Measurements from ENCODE around the gene SPOP. TPM values are rescaled to one million over a fixed set of nuclear protein-coding genes. Genes with fewer than 3 reads are reported as not detected.
"Not testable (repeated sequence)": the region's sequence is repeated elsewhere in the genome, so short reads cannot be mapped to it uniquely, and the experiment has no call there.

Gene SPOP
- total RNA-seq, 1 experiment from 2014 or later = 63.8 TPM

DNA sequence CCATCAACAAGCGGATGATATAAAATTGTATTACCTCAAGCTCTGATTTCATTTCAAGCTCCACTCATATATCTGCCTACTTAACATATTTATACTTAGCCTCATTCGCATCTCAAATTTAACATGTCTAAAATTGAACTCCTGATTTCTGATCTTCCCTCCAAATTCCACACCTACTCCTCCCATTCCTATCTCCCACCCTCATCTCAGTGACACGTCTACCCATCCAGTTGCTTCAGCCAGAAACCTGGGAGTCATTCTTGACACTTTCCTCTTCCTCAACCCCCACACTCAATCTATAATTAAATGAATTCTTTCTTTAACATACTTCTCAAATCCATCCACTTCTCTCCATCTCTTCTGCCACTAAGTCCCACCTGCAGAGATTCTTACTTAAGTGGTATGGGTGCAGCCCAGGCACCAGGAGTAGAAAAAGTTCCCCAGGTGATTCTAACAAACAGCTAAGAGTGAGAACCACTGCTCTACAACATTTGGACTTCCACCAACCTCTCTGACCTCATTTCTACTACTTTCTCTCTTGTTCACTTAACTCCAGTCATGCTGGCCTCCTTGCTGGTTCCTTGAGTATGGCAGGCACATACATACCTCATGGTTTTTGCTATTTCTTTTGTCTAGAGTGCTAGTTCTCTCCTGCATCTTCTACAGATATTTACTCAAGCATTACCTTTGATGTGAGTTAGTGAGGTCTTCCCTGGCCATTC lies 18.1 kb downstream of the SPOP start:
- no peak for DNase-seq (ENCODE audit: low read depth)

DNA sequence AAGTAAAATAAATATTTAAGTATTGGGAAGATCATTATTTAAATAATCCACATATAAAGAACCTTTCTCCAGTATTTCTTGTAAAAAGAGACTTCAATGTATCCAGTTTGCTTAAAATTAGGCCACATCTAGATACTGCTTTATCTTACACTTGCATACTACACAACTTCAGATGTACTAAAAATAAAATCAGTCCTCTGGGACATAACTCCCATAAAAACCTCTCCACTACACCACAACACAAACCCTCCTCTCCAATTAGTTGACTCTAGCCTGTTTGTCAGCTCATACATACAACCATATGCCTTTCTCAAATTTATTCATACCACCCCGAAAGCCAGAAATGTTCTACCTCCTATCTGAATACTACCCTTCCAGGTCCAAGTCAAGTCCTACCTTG lies 21.6 kb downstream of the SPOP start:
- no peak for DNase-seq (ENCODE audit: low read depth)

DNA sequence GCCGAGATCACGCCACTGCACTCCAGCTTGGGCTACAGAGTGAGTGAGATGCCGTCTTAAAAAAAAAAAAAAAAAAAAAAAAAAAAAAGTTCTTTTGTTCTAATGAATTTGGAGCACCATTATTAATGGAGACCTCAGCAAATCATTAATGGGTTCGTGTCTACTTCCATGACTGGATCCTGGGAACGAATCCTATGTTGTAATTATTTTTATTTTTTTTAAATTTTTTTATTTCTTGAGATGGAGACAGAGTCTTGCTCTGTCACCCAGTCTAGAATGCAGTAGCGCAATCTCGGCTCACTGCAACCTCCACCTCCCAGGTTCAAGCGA lies 30.7 kb downstream of the SPOP start:
- peak; percentile 15 for DNase-seq (ENCODE audit: low read depth)

DNA sequence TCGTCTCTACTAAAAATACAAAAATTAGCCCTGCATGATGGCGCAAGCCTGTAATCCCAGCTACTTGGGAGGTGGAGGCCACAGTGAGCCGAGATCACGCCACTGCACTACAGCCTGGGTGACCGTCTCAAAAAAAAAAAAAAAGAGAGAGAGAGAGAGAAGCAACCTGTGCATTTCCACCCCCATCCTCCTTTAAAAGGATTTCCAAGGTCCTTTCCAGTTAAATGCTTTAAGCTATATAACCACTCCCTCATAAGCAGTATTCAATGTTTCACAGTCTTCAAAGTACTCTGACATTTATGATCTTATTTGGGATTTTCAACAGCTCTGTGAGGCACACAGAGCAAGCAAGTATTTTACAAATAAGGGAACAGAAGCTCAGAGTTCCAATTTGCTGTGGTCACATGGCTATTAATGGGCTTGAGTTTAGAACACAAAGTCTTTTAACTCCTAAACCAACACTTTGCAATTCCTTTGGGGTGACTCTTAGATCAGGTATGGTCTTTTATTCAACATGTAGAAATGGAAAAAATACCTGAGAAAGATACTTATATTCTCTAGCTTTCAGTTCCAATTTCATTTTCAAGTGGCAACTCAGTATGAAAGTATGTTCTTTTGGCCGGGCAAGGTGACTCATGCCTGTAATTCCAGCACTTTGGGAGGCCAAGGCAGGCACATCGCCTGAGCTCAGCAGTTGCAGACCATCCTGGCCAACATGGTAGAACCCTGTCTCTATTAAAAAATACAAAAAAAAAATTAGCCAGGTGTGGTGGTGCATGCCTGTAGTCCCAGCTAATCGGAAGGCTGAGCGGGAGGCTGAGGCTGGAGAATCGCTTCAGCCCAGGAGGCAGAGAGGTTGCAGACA lies 31.3 kb downstream of the SPOP start:
- peak; percentile 88 for DNase-seq (ENCODE audit: low read depth)

DNA sequence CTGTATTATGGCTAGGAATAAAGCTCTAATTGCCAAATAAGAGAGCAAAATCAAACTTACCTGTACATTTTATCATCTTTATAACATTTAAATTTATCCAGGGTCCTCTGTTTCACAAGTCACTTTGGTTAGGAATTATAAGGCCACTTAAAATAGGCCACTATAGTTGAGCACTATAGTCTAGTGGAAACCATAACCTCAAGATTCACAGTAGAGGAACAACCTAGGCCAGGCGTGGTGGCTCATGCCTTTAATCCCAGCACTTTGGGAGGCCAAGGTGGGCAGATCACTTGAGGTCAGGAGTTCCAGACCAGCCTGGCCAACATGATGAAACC lies 31.9 kb downstream of the SPOP start:
- not testable (repeated sequence) for DNase-seq (ENCODE audit: low read depth)

DNA sequence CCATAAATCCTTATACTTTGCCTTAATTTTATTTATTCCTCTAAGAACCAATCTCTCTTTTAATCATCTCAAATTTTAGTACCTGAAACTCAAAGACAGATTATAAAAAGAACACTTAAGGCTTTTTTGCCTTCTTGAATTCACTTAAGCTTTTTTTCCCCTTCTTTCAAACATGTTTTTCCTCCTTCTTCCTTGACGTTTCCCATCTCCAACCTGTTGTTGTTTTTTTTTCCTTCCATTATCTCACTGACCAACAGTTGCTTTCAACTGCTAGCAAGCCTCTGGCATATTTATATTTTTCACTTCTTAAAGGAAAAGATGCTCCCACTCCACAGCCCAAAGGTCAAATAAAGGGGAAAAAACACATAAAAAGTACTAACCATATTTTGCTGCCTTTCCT lies 32.2 kb downstream of the SPOP start:
- DNase-seq (ENCODE audit: low read depth) = no peak

DNA sequence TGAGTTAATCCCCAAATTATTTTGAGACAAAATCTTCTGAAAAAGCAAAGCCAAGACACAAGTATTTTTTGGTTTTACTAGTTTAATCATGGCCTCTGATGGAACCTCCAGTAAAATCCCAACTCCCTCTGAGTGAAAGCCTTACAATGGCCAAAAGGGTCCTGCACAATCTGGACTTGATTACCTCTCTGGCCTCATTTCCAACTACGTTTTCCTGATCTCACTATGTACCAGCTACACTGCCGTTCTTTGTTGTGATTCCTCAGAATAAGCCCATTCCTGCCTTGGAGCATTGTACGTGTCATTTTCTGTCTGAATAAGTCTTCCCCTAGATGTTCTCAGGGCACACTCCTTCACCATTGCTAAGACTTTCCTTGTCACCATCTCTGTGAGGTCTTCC lies 37.3 kb downstream of the SPOP start:
- no peak for DNase-seq (ENCODE audit: low read depth)

DNA sequence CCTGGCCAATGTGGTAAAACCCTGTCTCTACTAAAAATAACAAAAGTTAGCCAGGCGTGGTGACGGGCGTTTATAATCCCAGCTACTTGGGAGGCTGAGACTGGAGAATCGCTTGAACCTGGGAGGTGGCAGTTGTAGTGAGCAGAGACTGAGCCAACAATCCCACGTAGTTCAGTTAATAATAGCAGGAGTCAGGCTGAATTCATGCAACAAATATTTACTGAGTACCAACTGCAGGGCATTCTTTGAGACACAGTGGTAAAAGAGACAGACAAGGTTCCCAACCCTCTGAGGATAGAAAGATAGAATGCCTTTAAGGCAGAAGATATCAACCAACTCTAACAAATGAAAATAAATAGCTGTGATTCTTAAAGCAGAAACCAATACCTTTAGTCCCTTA lies 39.1 kb downstream of the SPOP start:
- no peak for DNase-seq (ENCODE audit: low read depth)

DNA sequence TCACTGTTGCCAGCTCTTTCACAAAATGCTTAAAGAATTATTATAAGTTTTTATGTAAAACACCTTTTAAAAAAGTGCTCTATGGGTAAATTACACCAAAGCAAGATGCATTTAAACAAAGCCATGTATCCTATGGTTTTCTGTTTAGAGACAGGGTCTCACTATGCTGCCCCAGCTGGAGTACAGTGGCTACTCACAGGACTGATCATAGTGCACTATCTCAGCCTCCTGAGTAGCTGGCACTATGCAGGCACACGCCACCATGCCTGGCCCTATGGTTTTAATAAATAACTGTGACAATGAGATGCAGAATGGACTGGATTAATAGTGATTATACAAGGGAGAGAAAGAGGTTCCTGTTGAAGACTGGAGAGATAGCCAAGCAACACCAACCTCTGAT lies 40.2 kb downstream of the SPOP start:
- DNase-seq (ENCODE audit: low read depth) = no peak

DNA sequence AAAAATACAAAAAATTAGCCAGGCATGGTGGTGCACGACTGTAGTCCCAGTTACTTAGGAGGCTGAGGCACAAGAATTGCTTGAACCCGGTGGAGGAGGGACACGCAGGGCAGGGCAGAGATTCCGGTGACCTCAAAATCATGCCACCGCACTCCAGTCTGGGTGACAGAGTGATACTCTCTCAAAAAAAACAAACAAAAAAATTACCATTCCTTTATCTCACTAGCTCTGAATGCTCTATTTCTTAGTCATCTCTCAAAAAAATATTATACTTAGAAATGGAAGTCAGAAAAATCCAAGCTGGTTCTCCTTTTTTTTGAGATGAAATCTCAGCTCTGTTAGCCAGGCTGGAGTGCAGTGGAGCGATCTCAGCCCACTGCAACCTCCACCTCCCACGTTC lies 40.8 kb downstream of the SPOP start:
- DNase-seq (ENCODE audit: low read depth) = no peak

DNA sequence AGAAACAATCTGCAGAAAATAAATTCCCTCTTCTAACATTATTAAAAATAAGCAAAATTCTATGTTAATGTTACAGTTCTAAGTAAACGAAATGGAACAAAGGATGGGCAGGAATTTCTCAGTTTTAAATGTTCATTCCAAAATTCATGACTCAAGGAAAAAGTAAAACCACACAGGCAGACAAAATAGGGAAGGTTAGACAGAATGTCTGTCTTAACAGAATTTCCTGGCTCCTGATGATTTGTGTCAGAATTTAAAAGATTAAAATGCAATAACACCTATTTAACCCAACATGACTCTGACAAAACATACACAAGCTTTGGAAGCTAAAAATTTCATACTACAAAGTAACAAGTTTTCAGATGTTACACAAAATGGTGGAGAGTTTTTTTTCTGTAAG lies 42.8 kb downstream of the SPOP start:
- DNase-seq (ENCODE audit: low read depth) = no peak

DNA sequence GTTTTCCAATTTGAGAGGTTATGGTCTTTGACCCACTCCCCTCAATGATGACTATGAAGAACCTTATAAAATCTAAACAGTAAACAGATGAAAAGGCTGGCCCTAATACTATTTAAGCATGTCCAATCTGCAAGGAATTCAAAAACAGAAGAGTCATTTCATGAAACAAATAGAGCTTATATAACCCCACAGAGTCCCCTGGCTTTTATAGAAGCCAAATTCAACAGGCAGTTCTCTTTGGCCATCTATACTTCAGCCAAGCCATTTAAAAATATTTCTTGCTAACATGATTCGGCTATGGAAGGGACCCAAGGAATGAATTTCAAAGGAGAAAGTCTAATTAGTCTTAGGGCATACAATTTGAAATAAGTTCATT lies 43.4 kb downstream of the SPOP start:
- no peak for DNase-seq (ENCODE audit: low read depth)

DNA sequence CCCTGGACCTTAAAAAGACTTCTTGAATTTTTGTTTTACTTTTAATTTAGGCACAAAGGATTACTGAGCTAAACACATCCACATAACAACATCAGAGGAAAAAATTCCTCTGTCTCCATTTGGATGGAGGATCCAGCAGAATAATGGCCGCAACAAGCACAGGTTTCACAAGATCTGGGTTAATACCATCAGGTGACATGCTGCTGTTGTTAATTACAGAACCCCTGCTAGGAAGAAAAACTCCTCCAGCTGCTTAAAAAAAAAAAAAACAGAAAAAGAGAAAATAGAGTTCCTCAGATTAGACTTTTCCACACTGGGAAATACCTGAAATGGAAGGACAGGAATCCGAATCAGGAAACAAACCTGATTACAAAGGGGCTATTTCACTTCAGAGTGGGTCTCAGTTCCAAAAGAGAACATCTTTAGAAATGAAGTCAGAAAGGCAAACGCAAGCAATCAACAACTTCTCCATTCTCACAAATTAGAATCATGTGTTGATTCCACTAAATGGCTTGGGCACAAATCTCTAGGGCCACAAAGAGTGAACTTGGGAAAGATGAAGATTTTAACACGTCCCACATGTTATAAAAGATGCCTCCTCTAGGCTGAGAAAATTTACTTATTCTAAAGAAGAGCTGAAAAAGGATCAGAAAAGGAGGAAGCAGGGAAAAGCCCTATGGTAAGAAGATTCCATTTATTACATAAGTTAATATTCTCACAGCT lies 44.0 kb downstream of the SPOP start:
- no peak for DNase-seq (ENCODE audit: low read depth)

DNA sequence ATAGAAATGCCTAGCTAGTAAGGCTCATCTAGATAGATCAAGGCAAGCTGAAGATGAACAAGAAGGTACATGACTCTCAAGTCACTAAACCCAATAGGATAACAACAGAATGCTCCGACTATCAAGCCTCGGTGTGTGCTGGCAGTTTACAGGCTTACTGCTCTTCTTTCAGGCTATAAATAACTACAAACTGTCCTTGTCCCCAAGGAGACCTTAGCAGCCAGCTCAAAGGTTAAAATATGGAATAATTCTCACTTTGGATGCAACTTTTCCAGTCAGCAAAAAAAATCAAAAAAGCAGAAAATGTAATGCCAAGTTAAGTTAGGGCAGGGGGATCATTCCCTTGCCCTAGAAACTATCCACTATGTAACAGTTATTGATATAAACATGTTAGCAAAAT lies 44.6 kb downstream of the SPOP start:
- DNase-seq (ENCODE audit: low read depth) = no peak

DNA sequence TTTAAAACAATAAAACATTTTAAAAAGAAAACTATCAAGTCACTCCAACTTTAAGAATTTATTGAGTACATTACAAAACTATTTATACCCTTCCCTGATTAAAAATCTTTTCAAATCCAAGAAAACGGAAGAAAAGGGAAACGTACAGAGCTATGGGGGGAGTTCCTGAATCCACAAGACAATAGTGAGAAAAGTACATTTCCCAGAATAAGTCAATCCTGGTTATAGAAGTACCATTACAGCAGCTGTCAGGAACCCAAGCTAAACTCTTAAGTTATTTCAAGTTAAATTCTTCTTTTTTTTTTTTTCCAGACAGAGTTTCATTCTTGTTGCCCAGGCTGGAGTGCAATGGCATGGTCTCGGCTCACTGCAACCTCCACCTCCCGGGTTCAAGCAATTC lies 45.7 kb downstream of the SPOP start:
- no peak for DNase-seq (ENCODE audit: low read depth)

DNA sequence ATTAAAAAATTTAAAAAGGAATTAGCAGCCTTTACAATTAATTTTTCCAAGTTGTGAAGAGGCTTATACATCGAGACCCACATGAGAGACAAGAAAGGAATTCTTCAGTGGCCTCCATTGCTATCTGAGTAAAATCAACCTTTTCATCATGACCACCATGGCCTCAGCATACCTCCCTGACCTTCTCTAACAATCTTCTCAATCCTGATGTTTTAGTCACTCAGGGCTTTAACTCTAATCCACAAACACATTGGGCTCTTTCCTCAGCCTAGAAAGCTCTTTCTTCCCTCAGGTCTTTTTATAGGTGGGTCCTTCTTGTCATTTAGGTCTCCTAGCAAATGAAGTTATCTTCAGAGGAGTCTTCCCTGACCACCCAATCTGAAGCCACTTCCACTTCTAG lies 46.4 kb downstream of the SPOP start:
- no peak for DNase-seq (ENCODE audit: low read depth)

DNA sequence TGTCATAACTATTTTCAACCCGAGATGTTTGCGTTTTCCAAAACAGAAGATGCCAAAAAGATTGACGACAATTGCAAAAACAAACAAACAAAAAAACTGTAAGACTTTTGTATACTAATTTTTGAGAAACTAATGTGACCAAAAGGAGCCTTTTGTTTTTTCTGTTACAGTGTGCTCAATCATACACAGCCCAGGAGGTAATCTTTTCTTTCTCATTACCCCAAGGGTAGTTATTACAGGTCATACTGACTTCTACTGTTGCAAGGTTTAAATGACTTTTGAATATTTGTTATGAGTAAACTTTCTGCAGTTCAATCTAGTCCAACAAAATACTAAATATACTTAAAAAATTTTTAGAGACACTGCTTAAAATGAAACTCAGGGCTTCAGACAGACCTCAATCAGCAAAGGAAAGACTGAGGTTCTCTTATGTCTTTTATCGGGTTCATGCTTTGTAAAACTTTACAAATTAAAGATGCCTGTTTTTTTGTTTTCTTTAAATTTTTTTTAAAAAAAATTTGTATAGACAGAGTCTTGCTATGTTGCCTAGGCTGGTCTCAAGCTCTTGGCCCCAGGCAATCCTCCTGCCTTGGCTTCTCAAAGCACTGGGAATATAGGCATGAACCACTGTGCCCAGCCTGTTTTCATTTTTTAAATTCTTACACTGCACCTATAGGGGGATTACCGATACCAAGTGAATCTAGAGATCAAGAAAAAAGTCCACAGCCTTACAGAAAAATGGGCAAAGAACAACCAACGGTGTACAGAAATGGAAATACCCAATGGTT lies 47.6 kb downstream of the SPOP start:
- no peak for DNase-seq (ENCODE audit: low read depth)

DNA sequence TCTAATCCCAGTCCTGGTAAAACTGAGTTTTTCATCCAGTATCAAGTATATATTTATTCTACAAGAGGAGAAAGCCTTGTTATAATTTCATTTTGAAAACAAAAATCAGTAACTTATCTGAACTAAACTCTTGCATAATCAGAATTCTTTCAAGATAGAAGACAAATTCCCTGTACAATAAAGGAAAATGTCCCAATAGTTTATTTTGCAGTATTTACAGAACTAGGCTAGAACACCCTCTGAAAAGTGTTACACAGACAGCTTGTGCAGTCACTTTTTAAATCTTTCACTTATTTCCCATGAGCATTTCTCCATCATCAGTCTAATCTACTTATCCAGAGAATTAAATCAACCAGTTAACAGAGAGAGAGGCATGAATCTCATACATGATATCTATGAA lies 48.5 kb downstream of the SPOP start:
- DNase-seq (ENCODE audit: low read depth) = no peak

DNA sequence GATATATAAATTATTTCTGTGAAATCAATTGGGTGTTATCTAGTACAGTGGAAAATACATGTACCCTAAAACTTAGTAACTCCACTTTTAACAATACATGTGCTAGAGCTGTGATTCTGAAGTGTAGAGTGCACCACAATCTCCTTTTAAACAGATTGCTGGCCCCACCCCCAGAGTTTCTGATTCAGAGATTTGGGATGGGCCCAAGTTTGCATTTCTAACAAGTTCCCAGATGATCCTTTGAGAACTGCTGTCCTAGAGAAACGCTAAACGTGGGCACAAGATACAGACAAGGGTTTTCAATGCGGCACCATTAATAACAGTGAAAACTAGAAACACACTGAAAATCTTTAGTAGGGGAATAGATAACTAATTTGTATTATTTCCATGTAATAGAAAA lies 53.0 kb downstream of the SPOP start:
- no peak for DNase-seq (ENCODE audit: low read depth)

DNA sequence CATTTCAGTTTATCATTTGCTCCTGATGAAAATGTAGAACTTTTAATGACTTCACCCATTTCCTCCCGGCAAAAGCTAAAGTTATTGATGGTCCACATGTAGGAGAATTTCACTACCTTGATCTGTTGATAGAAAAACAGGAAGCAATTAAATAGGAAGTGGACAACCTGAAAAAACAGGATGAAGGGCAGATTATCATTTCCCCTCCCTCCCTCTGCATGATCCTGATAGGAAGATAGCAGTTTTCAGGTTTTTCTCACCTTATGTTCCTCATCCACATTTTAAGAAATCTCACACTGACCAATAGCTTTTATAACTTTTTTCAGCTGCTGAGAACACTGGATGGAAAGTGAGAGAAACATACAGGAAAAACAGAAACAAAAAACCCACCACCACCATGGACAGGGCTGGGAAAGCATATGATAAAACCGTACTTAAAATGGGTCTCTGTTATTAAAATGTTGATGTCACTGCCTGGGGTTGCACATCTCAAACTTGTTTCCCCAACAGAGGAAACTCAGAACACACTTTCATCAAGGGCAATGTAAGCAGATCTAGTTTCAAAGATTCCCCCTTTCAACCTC lies 55.9 kb downstream of the SPOP start:
- no peak for DNase-seq (ENCODE audit: low read depth)

DNA sequence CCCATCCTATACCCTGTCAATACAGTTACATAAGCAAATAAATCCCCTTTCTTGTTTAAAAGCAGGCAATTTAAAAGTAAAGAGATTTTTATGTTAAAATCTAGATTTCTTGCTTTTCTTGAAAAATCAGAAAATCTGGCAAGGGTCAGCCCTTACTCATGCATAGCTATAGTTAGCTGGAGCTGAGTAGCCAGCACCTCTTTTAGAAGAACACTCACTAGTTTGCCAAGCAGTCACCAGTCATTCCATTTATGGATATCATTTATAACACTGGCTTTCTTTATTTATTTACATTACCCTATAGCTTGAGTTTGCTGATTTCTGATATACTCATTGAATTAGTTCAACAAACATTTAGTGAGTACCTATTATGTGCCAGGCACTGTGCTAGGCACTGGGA lies 56.5 kb downstream of the SPOP start:
- DNase-seq (ENCODE audit: low read depth) = no peak

Data from HT1080 (cell line).